H1 (cell line): ENCODE data around the gene AXIN2.

ENCODE experiments used
- BRCA1 ChIP-seq: IDR thresholded peaks from 2 replicates; pipeline ENCODE4 v1.6.1; 2012; ENCODE audit warnings: low read depth, low read length, improper control_type of control experiment
- CEBPB ChIP-seq: IDR thresholded peaks from 2 replicates; pipeline ENCODE4 v1.6.1; 2012; ENCODE audit warnings: low read depth, low read length
- CHD2 ChIP-seq: IDR thresholded peaks from 2 replicates; pipeline ENCODE4 v1.6.1; 2012; ENCODE audit warnings: low read length, improper control_type of control experiment
- CREB1 ChIP-seq: IDR thresholded peaks from 2 replicates; pipeline ENCODE4 v1.6.1; 2012; ENCODE audit warnings: inconsistent platforms
- EP300 ChIP-seq, 2 experiments: IDR thresholded peaks; 1 replicate in 1 of 2; 2 replicates in 1 of 2; pipeline ENCODE4 v1.6.1; 2011 to 2012; ENCODE audit warnings: low read depth in 2 of 2, low read length in 2 of 2, mild to moderate bottlenecking in 2 of 2, borderline replicate concordance in 1 of 2, inconsistent platforms in 1 of 2, moderate library complexity in 1 of 2
- MAFK ChIP-seq: IDR thresholded peaks from 2 replicates; pipeline ENCODE4 v1.6.1; 2012; ENCODE audit warnings: low read depth, mild to moderate bottlenecking, improper control_type of control experiment, low read length
- MAX ChIP-seq: IDR thresholded peaks from 2 replicates; pipeline ENCODE4 v1.6.1; 2012; ENCODE audit warnings: inconsistent platforms
- NANOG ChIP-seq: IDR thresholded peaks from 2 replicates; pipeline ENCODE4 v1.6.1; 2011; ENCODE audit warnings: low read length, low read depth, mild to moderate bottlenecking, inconsistent platforms; ENCODE audit not compliant: insufficient read depth, poor library complexity, severe bottlenecking
- POLR2AphosphoS5 ChIP-seq: IDR thresholded peaks from 2 replicates; pipeline ENCODE4 v1.6.1; 2011; ENCODE audit warnings: low read depth, low read length
- RNF2 ChIP-seq: fragments of 200-900, 300-1000 bp; sonication (generic); IDR thresholded peaks from 2 replicates; pipeline ENCODE4 v1.7.1; 2016; ENCODE audit warnings: borderline replicate concordance, low read depth, mild to moderate bottlenecking, antibody characterized with exemption, low read length; ENCODE audit not compliant: poor library complexity, severe bottlenecking; ENCODE audit errors: missing control alignments
- SIN3A ChIP-seq, 2 experiments: IDR thresholded peaks in 1 of 2; conservative IDR thresholded peaks in 1 of 2; 2 replicates each; pipeline ENCODE4 v1.6.1; 2011 to 2012; ENCODE audit warnings: low read length in 2 of 2, improper control_type of control experiment in 1 of 2, low read depth in 1 of 2, mild to moderate bottlenecking in 1 of 2
- TEAD4 ChIP-seq: IDR thresholded peaks from 2 replicates; pipeline ENCODE4 v1.6.1; 2012; ENCODE audit warnings: low read depth, low read length, inconsistent platforms, mixed read lengths
- TF ChIP-seq, protein P1 (sequence below), 3 experiments: IDR thresholded peaks; 1 replicate in 2 of 3; 2 replicates in 1 of 3; pipeline versions ENCODE4 v1.5.1 to v1.6.1; 2011; ENCODE audit warnings: low read length in 3 of 3, mild to moderate bottlenecking in 3 of 3, inconsistent platforms in 2 of 3, low read depth in 1 of 3, moderate library complexity in 1 of 3; ENCODE audit not compliant: insufficient read depth in 1 of 3; ENCODE audit errors: control extremely low read depth in 1 of 3
- TF ChIP-seq, protein P2 (sequence below): IDR thresholded peaks from 2 replicates; pipeline ENCODE4 v1.6.1; 2011; ENCODE audit warnings: low read length, improper control_type of control experiment

GRCh38 chr17:65532101-65532890, 29.2 kb downstream of the AXIN2 start:
- TF ChIP-seq MAX (no peak), CEBPB (no peak), BRCA1 (no peak), POLR2AphosphoS5 (no peak), SIN3A (conservative IDR thresholded peaks at IDR 0.05 in 1 of 2, IDR thresholded peaks at IDR 0.05 in 1 of 2; ENCODE audit: low read depth in 1 of 2, low read length in 2 of 2) (no peak), NANOG (no peak), RNF2 (no peak), MAFK (no peak), CHD2 (no peak), CREB1 (no peak), EP300 (IDR thresholded peaks at IDR 0.05; ENCODE audit: borderline replicate concordance in 1 of 2, low read depth in 2 of 2, low read length in 2 of 2) (no peak), TEAD4 (no peak)
- TF ChIP-seq, protein P1, sequence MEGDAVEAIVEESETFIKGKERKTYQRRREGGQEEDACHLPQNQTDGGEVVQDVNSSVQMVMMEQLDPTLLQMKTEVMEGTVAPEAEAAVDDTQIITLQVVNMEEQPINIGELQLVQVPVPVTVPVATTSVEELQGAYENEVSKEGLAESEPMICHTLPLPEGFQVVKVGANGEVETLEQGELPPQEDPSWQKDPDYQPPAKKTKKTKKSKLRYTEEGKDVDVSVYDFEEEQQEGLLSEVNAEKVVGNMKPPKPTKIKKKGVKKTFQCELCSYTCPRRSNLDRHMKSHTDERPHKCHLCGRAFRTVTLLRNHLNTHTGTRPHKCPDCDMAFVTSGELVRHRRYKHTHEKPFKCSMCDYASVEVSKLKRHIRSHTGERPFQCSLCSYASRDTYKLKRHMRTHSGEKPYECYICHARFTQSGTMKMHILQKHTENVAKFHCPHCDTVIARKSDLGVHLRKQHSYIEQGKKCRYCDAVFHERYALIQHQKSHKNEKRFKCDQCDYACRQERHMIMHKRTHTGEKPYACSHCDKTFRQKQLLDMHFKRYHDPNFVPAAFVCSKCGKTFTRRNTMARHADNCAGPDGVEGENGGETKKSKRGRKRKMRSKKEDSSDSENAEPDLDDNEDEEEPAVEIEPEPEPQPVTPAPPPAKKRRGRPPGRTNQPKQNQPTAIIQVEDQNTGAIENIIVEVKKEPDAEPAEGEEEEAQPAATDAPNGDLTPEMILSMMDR (IDR thresholded peaks at IDR 0.05; ENCODE audit: control extremely low read depth in 1 of 3, insufficient read depth in 1 of 3, low read depth in 1 of 3, low read length in 3 of 3), result no peak
- TF ChIP-seq, protein P2, sequence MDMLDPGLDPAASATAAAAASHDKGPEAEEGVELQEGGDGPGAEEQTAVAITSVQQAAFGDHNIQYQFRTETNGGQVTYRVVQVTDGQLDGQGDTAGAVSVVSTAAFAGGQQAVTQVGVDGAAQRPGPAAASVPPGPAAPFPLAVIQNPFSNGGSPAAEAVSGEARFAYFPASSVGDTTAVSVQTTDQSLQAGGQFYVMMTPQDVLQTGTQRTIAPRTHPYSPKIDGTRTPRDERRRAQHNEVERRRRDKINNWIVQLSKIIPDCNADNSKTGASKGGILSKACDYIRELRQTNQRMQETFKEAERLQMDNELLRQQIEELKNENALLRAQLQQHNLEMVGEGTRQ, result no peak
